B cell (primary cell): ENCODE data around the gene GRID1.

Source experiments
- EZH2 ChIP-seq: IDR thresholded peaks from 2 replicates; pipeline ENCODE4 v1.6.1; 2012; ENCODE audit warnings: borderline replicate concordance, low read depth, mild to moderate bottlenecking, moderate library complexity, low read length; ENCODE audit not compliant: insufficient read depth, poor library complexity, severe bottlenecking
- TF ChIP-seq, protein P1 (sequence below): fragments of 200-600 bp; IDR thresholded peaks from one replicate; pipeline ENCODE4 v1.8.0; 2022; ENCODE audit warnings: antibody characterized with exemption, mild to moderate bottlenecking

- TF ChIP-seq, protein P1, sequence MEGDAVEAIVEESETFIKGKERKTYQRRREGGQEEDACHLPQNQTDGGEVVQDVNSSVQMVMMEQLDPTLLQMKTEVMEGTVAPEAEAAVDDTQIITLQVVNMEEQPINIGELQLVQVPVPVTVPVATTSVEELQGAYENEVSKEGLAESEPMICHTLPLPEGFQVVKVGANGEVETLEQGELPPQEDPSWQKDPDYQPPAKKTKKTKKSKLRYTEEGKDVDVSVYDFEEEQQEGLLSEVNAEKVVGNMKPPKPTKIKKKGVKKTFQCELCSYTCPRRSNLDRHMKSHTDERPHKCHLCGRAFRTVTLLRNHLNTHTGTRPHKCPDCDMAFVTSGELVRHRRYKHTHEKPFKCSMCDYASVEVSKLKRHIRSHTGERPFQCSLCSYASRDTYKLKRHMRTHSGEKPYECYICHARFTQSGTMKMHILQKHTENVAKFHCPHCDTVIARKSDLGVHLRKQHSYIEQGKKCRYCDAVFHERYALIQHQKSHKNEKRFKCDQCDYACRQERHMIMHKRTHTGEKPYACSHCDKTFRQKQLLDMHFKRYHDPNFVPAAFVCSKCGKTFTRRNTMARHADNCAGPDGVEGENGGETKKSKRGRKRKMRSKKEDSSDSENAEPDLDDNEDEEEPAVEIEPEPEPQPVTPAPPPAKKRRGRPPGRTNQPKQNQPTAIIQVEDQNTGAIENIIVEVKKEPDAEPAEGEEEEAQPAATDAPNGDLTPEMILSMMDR = no peak
- no peak for TF ChIP-seq EZH2
These were observed 19.6 kb downstream of the GRID1 start for GRCh38 chr10:86346799-86347665.
